ENCODE data around the gene APOBEC3C.

DNA sequence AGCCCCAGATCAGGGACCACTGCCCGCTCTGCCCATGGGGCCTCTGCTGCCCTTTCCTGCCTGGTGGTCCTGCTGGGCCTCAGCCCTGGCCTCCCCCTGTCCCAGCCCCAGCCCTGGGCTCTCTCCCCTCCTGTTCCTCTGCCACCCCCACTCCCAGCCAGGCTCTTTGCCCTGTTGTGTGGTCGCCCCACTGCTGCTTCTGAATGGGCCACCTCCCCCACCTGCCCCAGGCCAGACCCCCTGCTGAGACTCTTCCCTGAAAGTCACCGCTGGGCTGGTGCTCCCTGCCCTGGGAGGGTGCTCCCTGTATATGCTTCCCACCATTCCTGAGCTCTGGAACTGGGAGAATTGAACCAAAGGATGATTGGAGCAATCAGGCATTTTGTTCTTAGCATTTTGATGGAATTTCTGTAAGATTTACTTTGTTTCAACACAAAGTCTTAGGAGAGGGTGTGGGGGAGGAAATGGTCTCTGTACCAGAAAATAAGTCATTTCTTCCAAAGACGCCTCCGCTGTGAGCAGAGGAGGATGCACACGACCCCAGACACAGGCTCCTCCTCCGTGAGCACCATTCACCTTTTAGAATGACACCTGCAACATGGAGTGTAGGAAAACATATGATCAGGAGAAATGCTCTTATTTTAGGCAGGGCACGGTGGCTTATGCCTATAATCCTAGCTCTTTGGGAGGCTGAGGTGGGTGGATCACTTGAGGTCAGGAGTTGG is 26.7 kb upstream of the APOBEC3C start:
- no peak for TF ChIP-seq CTCF (IDR thresholded peaks at IDR 0.05; ENCODE audit: insufficient read depth, low read length)
- TF ChIP-seq GABPA (IDR thresholded peaks at IDR 0.05; ENCODE audit: low read depth) = no peak

All from HL-60 (cell line).